Effector CD4-positive, alpha-beta T cell (primary cell): ENCODE data around the gene JAML.

Experiments used
- DNase-seq: peaks from one replicate; pipeline ENCODE4 v3.0.0-alpha.2; 2020

Gene JAML

GRCh38 chr11:118164885-118165284 lies 59.9 kb downstream of the JAML start:
- DNase-seq = no peak

- DNase-seq = no peak
Measured at GRCh38 chr11:118163494-118163893, 61.3 kb downstream of the JAML start.

GRCh38 chr11:118162846-118163245 lies 62.0 kb downstream of the JAML start:
- no peak for DNase-seq

GRCh38 chr11:118161786-118162185 lies 63.0 kb downstream of the JAML start:
- no peak for DNase-seq

GRCh38 chr11:118157186-118157895 lies 67.5 kb downstream of the JAML start:
- DNase-seq = no peak

- DNase-seq = no peak
Measured at GRCh38 chr11:118156531-118157185, 68.2 kb downstream of the JAML start.

- DNase-seq = no peak
Measured at GRCh38 chr11:118155776-118156530, 68.9 kb downstream of the JAML start.

- DNase-seq = no peak
Measured at GRCh38 chr11:118154641-118155040, 70.2 kb downstream of the JAML start.

- no peak for DNase-seq
Measured at GRCh38 chr11:118153976-118154375, 70.8 kb downstream of the JAML start.

- DNase-seq = no peak
Measured at GRCh38 chr11:118153516-118153915, 71.3 kb downstream of the JAML start.

- DNase-seq = no peak
Measured at GRCh38 chr11:118152552-118153471, 72.0 kb downstream of the JAML start, which contains the start of gene SCN4B. TSS of gene SCN4B (minus strand) at chr11:118152823. CDS start at chr11:118152673, 150 bp downstream.

- no peak for DNase-seq
Measured at GRCh38 chr11:118152020-118152551, 72.7 kb downstream of the JAML start.

GRCh38 chr11:118151431-118151830 lies 73.4 kb downstream of the JAML start:
- no peak for DNase-seq

- no peak for DNase-seq
Measured at GRCh38 chr11:118149493-118149892, 75.3 kb downstream of the JAML start.

- no peak for DNase-seq
Measured at GRCh38 chr11:118148856-118149255, 76.0 kb downstream of the JAML start.

GRCh38 chr11:118148240-118148639 lies 76.6 kb downstream of the JAML start:
- DNase-seq = no peak

- no peak for DNase-seq
Measured at GRCh38 chr11:118147502-118147901, 77.3 kb downstream of the JAML start.

- no peak for DNase-seq
Measured at GRCh38 chr11:118146554-118146953, 78.3 kb downstream of the JAML start.

GRCh38 chr11:118145285-118146227 lies 79.3 kb downstream of the JAML start:
- DNase-seq = peak; percentile 82

GRCh38 chr11:118144301-118145268 lies 80.2 kb downstream of the JAML start:
- no peak for DNase-seq
